Panc1 (cell line): ENCODE measurements around the gene ELP1.

Experiments used
- CTCF ChIP-seq: fragments of 450-650 bp; IDR thresholded peaks from 2 replicates; pipeline ENCODE4 v1.5.1; 2017; ENCODE audit warnings: mild to moderate bottlenecking
- REST ChIP-seq, 2 experiments: IDR thresholded peaks; 2 replicates each; pipeline ENCODE4 v1.6.1; 2011 to 2012; ENCODE audit warnings: low read depth in 2 of 2, control low read depth in 1 of 2, low read length in 1 of 2, mild to moderate bottlenecking in 1 of 2, moderate library complexity in 1 of 2; ENCODE audit not compliant: insufficient read depth in 1 of 2
- SIN3A ChIP-seq: IDR thresholded peaks from 2 replicates; pipeline ENCODE4 v1.6.1; 2012; ENCODE audit warnings: low read depth, mild to moderate bottlenecking, low read length, moderate library complexity, borderline replicate concordance; ENCODE audit not compliant: insufficient read depth

GRCh38 chr9:108832179-108832500 is 101.8 kb downstream of the ELP1 start:
- no peak for TF ChIP-seq CTCF
- no peak for TF ChIP-seq SIN3A
- TF ChIP-seq REST (IDR thresholded peaks at IDR 0.05; ENCODE audit: insufficient read depth in 1 of 2, low read depth in 2 of 2, low read length in 1 of 2), result no peak
